Ureter (tissue), 1 donor: Measurements from ENCODE around the gene DOCK7. TPM values are rescaled to one million over a fixed set of nuclear protein-coding genes. Genes with fewer than 3 reads are reported as not detected.

ENCODE experiments used
- DNase-seq: peaks from one replicate; pipeline ENCODE4 v3.0.0-alpha.2; 2020; ENCODE audit warnings: low spot score
- total RNA-seq: library from RNA; stranded (reverse); gene quantifications from one replicate; pipeline ENCODE4 v1.2.4, GENCODE V29; 2023
- donor health status: DM: yes; HTN: yes; CAD: no.

DOCK7 gene
- total RNA-seq, 1 donor from 2014 or later, result 61.4 TPM

DNA sequence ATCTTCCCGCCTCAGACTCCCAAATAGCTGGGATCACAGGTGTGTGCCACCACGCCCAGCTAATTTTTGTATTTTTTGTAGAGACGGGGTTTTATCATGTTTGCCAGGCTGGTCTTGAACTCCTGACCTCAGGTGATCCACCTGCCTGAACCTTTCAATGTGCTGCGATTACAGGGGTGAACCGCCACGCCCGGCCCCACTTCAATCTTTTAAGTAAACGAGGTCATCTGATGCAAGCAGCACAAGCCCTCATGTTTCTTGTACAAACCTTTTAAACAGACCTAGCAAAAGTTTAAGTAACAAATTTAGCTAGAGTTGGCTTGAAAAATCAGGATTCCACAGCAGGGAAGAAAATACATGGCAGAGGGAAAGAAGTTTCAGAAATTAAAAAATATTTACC, 272.5 kb downstream of the DOCK7 start:
- DNase-seq, result no peak

DNA sequence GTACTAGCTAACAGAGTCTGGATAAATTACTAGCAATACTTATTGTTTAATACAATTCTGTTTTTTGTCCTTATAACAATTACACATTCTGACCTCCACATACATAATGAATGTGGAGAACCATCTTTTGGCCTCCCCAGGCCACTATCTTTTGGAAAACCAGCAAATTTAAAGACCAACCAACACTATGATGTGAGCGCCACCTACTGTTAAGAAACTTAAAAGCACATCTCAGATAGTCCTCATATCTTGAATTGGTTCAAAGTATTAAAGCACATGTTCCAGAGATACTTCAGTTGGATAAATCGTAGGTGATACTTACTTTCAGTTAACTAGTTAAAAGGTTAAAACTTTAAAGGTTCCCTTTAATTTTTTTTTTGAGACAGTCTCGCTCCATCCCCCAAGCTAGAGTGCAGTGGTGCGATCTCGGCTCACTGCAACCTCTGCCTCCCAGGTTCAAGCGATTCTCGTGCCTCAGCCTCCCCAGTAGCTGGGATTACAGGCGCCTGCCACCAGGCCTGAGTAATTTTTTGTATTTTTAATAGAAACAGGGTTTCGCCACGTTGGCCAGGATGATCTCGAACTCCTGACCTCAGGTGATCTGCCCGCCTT, 280.7 kb downstream of the DOCK7 start:
- DNase-seq, result no peak

DNA sequence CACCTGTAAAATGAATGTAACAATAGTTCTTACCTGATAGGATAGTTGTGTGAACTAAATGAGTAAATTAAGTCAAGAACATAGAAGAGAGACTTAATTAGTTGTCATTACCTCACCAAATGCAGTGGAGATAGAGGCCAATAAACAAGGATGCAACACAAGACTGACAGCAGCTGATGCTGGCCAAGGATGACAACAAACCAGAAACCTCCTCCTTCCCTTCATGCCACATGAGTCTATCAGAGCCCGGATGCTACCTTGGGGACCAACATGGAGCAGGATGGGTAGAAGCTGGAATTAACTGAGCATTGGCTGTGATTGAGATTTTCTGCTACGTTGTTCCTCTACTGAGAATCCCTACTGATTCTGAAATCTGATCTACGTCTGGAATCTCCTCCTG, 281.6 kb downstream of the DOCK7 start:
- no peak for DNase-seq

DNA sequence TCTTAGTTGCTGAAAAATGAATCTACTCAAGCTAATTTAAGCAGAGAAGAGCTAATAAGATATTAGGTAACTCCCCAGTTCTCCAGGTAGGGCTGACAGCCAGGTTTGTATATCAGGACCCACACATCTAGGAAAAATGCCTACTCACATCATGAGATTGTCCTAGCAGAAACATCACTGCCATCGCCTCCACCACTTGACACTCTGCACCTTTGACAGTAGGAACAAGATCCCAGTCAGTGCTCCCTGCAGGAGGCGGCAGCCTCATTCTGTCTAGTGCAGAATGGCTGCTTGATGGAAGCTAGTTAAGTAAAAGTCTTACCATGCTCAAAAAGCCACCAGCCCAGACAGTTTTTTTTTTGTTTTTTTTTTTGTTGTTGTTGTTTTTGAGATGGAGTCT, 282.9 kb downstream of the DOCK7 start:
- no peak for DNase-seq

Other genes starting within 250 kb of the DOCK7 start
- gene ANGPTL3, start 90.9 kb downstream of the DOCK7 start, total RNA-seq, result not detected
- 6.5 TPM for gene ATG4C, start 95.7 kb upstream of the DOCK7 start, total RNA-seq